ENCODE measurements around the gene CLSTN2. TPM values are rescaled to one million over a fixed set of nuclear protein-coding genes. Genes with fewer than 3 reads are reported as not detected.

CLSTN2 gene
- total RNA-seq, 1 donor from 2014 or later: 44.1 TPM

DNA sequence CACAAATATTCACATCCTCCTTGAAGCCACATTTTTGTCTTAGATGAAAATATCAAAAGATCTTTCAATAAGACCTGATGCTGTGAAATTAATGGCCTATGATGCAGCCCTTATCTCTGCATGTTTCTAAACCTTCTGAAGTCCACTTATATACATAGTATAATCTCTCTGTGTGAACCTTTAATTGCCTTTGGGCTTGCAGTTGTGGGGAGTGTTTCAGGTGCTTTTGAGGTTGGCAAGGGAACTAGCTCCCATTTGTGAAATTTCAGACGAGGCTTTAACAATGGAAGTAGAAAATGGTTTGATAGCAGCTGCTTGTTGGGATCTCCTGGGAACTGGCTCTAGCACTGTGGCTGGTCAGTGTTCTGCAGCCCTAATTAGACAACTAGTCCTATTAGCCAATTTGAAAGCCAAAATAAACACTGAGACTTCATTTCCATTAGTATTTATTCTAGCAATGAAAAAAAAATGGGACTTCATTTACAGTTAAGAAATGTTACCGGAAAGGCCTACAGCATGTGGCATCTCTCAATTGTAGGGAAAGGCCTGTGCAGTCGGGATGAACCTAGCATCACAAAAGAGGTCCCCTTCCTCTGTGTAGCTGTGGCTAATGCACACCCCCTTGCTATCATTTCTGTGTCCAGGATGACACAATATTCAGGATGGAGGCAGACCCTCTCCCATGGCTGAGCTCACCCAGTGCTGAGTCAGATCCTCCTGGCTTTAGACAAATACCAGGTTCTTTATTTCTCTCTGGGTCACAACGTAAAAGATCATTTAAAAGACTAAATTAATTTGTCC is 602.1 kb downstream of the CLSTN2 start:
- DNase-seq (ENCODE audit: low spot score): no peak

DNA sequence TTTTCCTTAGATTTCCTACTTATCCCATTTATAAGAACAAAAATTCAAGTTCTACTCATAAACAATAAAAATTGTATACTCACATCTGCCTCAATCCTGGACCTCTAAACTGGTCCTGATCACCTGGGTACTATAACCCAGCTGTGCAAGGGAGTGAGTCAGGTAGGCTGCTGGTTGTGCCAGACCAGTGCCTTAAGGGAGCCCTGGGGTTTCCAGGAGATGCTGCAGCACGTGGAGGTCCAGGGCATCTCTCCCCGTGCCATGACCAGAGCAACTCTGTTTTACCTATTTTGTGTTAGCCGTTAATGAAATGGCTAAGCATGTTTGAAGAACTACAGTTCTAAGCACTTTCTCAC is 602.7 kb downstream of the CLSTN2 start:
- DNase-seq (ENCODE audit: low spot score): no peak

DNA sequence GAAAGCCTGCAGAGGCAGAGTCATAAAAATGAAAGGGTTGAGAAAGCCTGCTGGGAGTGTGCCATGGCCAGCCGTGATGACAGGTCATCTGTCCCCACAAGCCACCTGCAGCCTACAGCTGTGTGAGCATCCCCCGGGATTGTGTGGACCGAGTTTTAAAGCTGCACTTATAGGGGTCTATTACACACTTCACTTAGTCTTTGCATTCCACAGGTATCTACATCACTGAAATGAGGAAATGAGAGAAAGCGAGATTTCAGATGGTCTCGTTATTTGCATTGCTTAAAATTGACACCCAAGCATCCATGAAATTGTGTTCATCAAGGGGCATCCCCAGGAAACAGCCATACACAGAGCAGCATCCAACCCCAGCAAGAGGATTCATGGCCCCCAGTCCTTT is 605.3 kb downstream of the CLSTN2 start:
- no peak for DNase-seq (ENCODE audit: low spot score)

GRCh38 chr3:140541975-140542653 is 607.1 kb downstream of the CLSTN2 start:
- DNase-seq (ENCODE audit: low spot score): no peak

DNA sequence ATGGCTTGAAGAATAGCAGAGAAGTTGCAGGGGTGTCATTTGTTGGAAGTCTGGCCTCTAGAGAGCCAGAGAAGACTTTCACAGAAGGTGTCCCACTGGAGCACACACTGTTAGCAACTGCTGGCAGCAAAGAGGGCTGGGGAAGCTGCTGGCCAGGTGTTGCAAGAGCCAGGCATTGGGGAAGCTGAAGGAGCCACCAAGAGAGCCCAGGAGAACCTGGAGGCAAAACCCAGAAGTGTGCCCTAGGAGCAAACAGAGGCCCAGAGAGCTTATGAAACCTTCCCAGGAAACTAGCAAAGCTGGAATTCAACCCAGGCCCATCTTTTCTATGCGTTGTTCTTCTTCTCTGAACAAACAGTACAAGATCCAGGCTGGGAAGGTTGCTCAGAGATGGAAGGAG is 610.2 kb downstream of the CLSTN2 start:
- DNase-seq (ENCODE audit: low spot score): no peak

DNA sequence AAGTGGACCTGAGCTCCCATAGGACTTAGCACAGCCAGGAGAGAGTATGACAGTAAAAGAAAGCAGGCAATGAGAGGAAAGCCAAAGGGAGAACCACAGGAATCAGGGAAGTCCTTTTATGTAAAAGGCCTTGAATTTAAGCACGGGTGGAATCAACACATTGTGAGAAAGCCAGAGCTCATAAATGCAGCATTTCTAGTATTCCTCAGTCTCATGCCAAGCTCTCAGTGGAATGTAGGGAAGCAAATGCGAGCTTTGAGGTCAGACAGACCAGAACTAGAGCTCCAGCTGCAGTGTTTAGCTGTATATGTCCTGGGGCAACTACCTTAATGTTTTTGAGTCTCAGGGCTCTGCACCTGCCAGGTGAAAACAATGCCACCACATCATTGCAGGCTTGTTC is 610.8 kb downstream of the CLSTN2 start:
- DNase-seq (ENCODE audit: low spot score): no peak

- no peak for DNase-seq (ENCODE audit: low spot score)
These were observed 611.7 kb downstream of the CLSTN2 start for GRCh38 chr3:140546649-140547048.

GRCh38 chr3:140552403-140552802 is 617.4 kb downstream of the CLSTN2 start:
- no peak for DNase-seq (ENCODE audit: low spot score)

GRCh38 chr3:140552898-140553297 is 617.9 kb downstream of the CLSTN2 start:
- no peak for DNase-seq (ENCODE audit: low spot score)

GRCh38 chr3:140553591-140553990 is 618.6 kb downstream of the CLSTN2 start:
- DNase-seq (ENCODE audit: low spot score): no peak

- DNase-seq (ENCODE audit: low spot score): no peak
These were observed 620.7 kb downstream of the CLSTN2 start for GRCh38 chr3:140555666-140556065.

DNA sequence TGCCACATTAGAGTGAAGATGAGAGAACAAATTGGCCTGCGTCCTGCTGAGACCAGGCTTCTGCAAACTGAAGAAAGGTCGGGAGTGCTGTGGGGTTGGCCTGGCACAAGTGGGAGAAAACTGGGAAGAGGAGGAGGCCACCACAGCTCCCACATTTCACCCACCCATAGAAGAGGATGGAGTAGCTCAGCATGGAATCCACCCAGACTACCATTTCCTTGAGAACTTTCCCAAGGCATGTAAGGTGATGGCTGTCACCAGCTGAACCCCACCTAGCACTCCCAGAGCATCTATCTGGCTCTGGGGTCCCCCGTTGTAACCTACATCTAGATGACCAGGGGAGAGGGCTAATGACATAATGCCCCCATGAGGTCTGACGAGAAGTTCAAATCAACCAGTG is 622.5 kb downstream of the CLSTN2 start:
- no peak for DNase-seq (ENCODE audit: low spot score)

- no peak for DNase-seq (ENCODE audit: low spot score)
These were observed 624.6 kb downstream of the CLSTN2 start for GRCh38 chr3:140559546-140559945.

GRCh38 chr3:140563206-140563760 is 628.3 kb downstream of the CLSTN2 start:
- DNase-seq (ENCODE audit: low spot score): no peak

DNA sequence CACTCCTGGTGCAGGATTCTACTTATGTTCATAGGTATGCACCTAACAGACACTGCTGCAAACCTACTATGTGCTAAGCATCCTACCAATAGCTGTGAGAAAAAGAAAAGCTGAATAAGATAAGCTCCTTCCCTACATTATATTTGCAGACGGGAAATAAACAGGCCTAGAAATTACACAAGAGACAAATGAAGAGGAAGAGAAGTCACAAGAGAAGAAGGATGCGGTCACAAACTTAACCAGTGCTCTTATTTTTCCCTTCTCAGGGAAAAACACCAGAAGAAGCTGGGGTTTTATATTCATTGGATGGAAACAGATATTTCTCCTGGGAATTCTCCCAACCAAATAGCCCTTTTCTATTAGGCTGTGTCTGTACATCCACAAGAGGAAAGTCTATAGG is 633.1 kb downstream of the CLSTN2 start:
- DNase-seq (ENCODE audit: low spot score): no peak

DNA sequence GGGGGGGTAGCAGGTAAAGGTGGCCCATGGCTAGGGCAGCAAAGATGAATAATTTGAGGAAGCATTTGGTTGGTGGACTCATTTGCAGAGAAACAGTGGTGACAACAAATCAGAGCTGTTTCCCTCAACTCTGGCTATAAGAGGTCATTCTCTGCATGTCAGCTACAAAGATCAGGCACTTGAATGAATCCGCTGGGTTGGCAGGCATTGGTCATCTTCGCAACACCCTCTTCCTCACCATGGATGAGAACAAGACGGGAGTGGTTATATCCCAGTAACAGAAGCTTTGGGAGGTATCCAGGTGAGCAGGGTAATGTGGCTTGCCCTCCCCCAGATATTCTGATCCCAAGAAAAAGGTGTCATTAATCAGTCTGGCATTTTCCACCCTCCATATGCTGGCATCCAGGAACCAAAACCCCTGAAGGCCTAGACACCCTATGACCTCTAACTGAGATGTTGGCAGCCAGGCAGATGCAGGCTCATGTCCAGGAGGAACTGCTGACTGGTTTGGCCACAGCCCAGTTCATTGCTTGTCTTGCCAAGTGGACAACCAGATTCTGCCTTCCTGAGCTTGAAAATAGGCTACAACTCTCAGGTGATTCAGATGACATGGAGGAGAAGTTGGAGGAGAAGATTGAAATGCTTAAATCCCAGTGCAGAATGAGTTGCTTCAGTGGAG is 634.0 kb downstream of the CLSTN2 start:
- DNase-seq (ENCODE audit: low spot score): no peak

- no peak for DNase-seq (ENCODE audit: low spot score)
These were observed 635.6 kb downstream of the CLSTN2 start for GRCh38 chr3:140570602-140571001.

DNA sequence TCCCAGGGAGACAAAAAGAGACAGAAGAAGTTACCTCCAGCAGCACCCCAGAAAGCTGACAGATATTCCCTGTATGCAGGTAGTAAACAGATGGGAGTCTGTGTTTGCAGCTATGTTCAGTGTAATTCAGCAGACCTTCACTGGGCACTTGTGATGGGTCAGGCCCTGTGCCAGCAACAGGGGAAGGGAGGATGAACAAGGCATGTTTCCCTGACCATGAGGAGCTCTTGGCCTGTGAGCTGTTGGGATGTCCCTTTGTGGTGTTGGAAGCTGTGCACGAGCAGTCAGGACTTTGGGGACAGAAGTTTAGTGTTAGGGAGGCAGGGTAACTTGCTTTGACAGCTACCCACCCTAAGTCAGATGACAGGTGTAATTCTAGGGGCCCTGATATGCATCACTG is 636.9 kb downstream of the CLSTN2 start:
- no peak for DNase-seq (ENCODE audit: low spot score)

DNA sequence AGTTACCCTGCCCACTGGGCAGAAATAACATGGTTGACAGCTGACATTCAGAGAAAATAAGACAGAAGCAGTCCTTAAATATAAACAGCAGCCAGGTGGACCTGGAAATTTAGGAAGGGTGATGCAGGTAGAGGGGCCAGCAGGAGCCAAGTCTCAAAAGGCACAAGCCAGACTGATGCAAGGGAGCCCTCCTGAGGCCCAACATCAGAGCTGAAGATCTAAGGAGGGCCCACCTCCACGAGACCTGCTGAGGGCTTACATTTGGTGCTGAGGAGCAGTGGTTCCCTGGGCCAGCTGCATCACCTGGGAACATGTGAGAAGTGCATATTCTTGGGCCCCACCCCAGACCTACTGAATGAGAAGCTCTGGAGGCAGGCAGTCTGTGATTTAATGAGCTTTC is 637.3 kb downstream of the CLSTN2 start:
- DNase-seq (ENCODE audit: low spot score): no peak

- no peak for DNase-seq (ENCODE audit: low spot score)
These were observed 638.0 kb downstream of the CLSTN2 start for GRCh38 chr3:140573011-140573410.

DNA sequence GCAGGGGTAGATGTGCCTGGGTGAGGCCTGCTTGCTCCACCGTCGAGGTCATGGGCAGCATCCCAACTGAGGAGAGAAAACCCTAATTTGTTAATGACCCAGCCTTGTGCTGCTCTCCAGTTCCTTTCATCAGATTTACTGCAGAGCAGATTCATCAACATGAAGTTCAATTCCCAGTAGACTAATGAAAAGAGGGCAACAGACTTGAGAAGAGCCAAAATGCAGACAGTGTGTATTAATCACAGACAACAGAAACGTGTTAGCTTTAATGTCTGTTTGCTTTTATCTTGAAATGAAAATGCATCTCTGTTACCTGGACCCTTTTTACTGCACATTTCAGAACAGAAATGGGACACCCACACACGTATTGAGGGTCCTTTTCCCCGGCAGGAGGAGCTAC is 639.4 kb downstream of the CLSTN2 start:
- no peak for DNase-seq (ENCODE audit: low spot score)

DNA sequence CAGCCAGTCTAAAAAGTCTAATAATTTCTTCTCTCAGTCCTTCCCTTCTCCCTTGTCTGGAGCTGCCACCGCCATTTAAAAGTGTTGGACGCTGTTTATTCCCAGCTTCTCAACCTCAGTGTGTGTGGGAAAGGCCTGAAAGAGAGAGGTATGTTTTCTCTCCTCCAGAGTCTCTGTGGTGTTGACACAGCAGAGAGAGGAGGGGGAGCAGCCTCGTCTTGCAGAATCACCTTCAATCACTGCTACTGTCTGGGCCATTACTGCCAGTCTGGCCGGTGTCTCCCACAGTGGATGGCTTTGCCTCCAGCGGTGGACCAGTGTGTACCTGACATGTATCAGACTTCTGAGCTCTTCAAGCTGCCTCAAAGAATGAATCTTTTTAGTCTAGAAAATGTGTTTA is 641.5 kb downstream of the CLSTN2 start:
- no peak for DNase-seq (ENCODE audit: low spot score)

Data from mesenteric fat pad (tissue), 1 donor.